ENCODE results near the gene CSNK2A1. TPM values are rescaled to one million over a fixed set of nuclear protein-coding genes. Genes with fewer than 3 reads are reported as not detected.

Gene CSNK2A1
- total RNA-seq, 1 experiment from 2014 or later = 229 TPM

GRCh38 chr20:479487-479886 lies 64.1 kb downstream of the CSNK2A1 start:
- Histone ChIP-seq H4K5ac (ENCODE audit: insufficient read length, low read depth, low read length) (no peak overlapping the region), H3K27me3 (ENCODE audit: insufficient read depth, low read length) (no peaks in the 10 kb centered on the region), H3K23me2 (ENCODE audit: insufficient read length, low read depth, low read length, poor library complexity, severe bottlenecking) (no peaks in the 10 kb centered on the region), H3K9ac (ENCODE audit: extremely low read depth, insufficient read length, low read length) (no peak overlapping the region), H3K18ac (ENCODE audit: insufficient read length, low read depth, low read length) (no peak overlapping the region), H2BK12ac (ENCODE audit: insufficient read length, low read depth, low read length) (no peak overlapping the region), H3K14ac (ENCODE audit: insufficient read depth, low read length) (no peak overlapping the region), H3K27ac (ENCODE audit: insufficient read length, low read depth, low read length) (no peak overlapping the region), H3K56ac (ENCODE audit: insufficient read length, low read depth, low read length) (no peak overlapping the region), H3K23ac (ENCODE audit: insufficient read length, low read depth, low read length) (no peak overlapping the region), H4K20me1 (ENCODE audit: control insufficient read depth, insufficient read depth, insufficient read length) (no peaks in the 10 kb centered on the region), H4K8ac (replicated peaks; ENCODE audit: insufficient read length, low read depth, low read length) (no peak overlapping the region), H2BK15ac (ENCODE audit: low read depth, low read length) (no peak overlapping the region), H3K79me2 (ENCODE audit: insufficient read depth, low read length) (no peaks in the 10 kb centered on the region), H3K79me1 (ENCODE audit: insufficient read depth, low read depth, low read length, poor library complexity, severe bottlenecking) (peaks cover 4% of the 10 kb centered on the region), H2AK5ac (ENCODE audit: insufficient read length, low read length) (no peak overlapping the region), H3K4me1 (ENCODE audit: insufficient read depth, low read length) (no peaks in the 10 kb centered on the region), H3K4me2 (ENCODE audit: insufficient read depth, insufficient read length, low read length) (no peak overlapping the region), H2BK120ac (ENCODE audit: low read depth, low read length, poor library complexity, severe bottlenecking) (no peak overlapping the region), H3K9me3 (ENCODE audit: control insufficient read depth, low read depth, low read length) (no peaks in the 10 kb centered on the region), H3T11ph (ENCODE audit: low read length) (no peak overlapping the region), H4K91ac (ENCODE audit: insufficient read length, low read depth, low read length) (no peak overlapping the region), H2BK5ac (ENCODE audit: insufficient read length, low read length) (no peak overlapping the region), H2BK20ac (ENCODE audit: low read depth, low read length, poor library complexity, severe bottlenecking) (no peak overlapping the region), H2AFZ (ENCODE audit: low read length) (no peak overlapping the region), H3K4ac (ENCODE audit: low read depth, low read length) (no peak overlapping the region)
- no peaks in the 10 kb centered on the region; a peak in 1 of 5 replicates for H3K9me3 Mint-ChIP-seq
- no peak overlapping the region for H3K27ac Mint-ChIP-seq
- no CpG with 5 or more reads among the region's 2 CpGs for WGBS (ENCODE audit: extremely low coverage, insufficient read length, low lambda C conversion rate)
- H3K4me3 Mint-ChIP-seq = no peak overlapping the region
- H3K4me1 Mint-ChIP-seq = no peaks in the 10 kb centered on the region
- DNase-seq = no peak
- peaks cover 33 to 85% (median 60%) of the 10 kb centered on the region in 3 experiments for H3K36me3 Mint-ChIP-seq (ENCODE audit: insufficient read depth in 1 of 3, low read depth in 3 of 3)
- TF ChIP-seq, protein P1, sequence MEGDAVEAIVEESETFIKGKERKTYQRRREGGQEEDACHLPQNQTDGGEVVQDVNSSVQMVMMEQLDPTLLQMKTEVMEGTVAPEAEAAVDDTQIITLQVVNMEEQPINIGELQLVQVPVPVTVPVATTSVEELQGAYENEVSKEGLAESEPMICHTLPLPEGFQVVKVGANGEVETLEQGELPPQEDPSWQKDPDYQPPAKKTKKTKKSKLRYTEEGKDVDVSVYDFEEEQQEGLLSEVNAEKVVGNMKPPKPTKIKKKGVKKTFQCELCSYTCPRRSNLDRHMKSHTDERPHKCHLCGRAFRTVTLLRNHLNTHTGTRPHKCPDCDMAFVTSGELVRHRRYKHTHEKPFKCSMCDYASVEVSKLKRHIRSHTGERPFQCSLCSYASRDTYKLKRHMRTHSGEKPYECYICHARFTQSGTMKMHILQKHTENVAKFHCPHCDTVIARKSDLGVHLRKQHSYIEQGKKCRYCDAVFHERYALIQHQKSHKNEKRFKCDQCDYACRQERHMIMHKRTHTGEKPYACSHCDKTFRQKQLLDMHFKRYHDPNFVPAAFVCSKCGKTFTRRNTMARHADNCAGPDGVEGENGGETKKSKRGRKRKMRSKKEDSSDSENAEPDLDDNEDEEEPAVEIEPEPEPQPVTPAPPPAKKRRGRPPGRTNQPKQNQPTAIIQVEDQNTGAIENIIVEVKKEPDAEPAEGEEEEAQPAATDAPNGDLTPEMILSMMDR (conservative IDR thresholded peaks at IDR 0.05) = no peak
- no peaks in the 10 kb centered on the region for H3K27me3 Mint-ChIP-seq (ENCODE audit: low read depth)
